GM19099 (cell line): ENCODE data around the gene ABL2.

Experiments
- POLR2A ChIP-seq: IDR thresholded peaks from 3 replicates; pipeline ENCODE4 v1.6.1; 2011; ENCODE audit warnings: low read depth; ENCODE audit not compliant: insufficient read length; ENCODE audit errors: extremely low read depth

ABL2 gene

GRCh38 chr1:179126338-179127060 lies 103.0 kb downstream of the ABL2 start:
- no peak for TF ChIP-seq POLR2A

DNA sequence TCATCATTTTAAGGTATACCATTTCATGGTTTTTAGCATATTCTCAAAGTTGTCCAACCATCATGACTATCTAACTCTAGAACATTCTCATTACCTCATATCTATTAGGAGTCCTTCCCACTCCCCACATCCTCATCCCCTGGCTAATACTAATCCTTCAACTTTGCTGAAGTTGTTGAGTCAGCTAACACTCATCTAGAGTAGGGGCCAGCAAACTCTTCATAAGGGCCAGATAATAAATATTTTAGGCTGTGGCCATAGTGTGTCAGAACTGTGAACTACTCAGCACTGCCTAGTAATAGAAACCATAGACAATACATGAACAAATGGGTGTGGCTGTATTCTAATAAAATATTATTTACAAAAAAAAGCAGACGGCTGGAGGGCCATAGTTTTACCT lies 104.6 kb downstream of the ABL2 start:
- TF ChIP-seq POLR2A: no peak

DNA sequence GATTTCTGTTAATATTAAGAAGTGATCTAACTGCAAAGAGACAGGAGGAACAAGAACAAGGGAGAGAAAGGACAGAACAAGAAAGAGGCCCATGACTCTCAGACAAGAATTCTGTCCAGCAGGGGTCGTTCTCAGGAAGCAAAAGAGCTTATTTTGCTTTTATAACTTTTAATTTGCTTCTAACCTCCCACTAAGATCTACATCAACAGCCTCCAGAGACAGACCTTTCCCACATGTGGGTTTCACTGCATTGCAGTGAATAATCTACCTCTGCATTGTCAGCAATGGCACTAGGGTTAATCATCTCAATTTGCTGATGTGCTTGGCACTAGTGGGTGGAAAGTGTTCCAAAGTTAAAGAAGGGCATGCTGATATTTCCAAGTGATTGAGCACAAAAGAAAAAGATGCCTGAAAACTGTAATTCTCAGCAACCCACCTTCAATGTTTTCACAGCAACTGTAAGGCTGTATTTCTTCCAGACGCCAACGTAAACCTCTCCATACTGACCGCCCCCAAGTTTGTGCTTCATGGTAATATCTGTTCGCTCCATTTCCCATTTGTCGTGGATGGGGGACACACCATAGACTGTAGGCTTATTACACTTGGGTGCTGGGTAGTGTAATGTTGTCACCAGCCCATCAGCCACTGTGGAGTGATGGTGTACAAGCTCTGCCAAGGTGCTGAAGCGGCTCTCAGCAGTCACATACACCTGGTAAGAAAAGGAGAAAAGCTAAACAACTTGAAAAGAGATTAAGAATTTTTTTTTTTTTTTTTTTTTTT lies 108.1 kb downstream of the ABL2 start:
- TF ChIP-seq POLR2A: no peak

DNA sequence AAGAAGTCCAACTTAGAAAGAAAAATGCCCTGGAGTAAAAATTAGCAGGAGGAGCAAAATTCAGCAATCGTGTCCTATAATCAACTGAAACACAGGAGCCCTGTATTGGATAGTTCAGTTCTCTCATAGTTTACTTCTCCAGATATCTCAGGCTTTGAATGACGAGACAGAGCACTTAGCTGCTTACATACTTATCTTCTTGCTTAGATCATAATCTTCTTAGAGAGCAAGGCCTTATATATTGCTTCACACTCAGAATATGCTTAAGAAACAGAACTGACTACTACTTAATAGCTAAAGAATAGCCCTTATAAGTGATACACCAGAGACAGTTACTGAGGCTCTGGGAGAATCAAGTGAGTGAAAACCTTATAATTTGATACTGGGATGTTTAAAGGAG lies 108.7 kb downstream of the ABL2 start:
- TF ChIP-seq POLR2A: no peak

DNA sequence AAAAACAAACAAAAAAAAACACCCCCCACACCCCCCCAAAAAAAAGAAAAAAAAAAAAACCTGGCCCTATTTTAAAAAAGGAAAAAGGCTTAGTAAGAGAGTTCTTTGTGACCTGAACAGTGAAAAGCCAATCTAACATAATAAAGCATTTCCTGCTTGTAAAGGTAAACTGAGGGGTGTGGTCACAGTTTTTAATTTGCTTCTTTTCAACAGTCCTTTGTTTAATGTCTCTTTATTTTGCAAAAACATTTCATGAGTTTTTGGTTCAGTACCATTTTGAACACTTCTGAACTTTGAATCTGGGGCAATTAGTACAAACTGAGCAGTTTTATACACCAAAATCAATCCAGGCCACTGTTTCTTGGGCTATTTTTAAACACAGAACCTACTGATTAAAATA lies 110.0 kb downstream of the ABL2 start:
- no peak for TF ChIP-seq POLR2A

- TF ChIP-seq POLR2A: no peak
Observed at GRCh38 chr1:179115181-179115580, 114.3 kb downstream of the ABL2 start.

GRCh38 chr1:179108644-179109043 lies 120.8 kb downstream of the ABL2 start:
- TF ChIP-seq POLR2A: no peak

GRCh38 chr1:179107706-179108629 lies 121.5 kb downstream of the ABL2 start:
- TF ChIP-seq POLR2A: no peak

DNA sequence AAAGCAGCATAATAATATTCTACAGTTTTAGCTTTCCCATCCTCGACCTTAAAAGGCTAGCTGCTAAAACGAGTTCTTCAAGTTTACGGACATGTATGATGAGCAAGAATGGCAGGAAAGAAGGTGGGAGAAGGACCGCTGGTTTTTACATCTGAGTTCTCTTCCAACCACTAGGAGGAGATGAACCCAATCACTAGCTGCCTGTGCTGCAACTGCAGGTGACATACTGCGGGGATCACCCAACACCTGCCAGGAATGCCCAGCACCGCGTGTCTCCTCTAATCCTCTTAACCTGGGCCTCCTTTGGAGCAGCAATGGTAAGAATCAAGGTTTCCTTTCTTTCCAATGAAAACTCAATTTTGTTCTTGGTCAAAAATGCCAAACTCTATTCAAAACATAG lies 124.1 kb downstream of the ABL2 start:
- no peak for TF ChIP-seq POLR2A

DNA sequence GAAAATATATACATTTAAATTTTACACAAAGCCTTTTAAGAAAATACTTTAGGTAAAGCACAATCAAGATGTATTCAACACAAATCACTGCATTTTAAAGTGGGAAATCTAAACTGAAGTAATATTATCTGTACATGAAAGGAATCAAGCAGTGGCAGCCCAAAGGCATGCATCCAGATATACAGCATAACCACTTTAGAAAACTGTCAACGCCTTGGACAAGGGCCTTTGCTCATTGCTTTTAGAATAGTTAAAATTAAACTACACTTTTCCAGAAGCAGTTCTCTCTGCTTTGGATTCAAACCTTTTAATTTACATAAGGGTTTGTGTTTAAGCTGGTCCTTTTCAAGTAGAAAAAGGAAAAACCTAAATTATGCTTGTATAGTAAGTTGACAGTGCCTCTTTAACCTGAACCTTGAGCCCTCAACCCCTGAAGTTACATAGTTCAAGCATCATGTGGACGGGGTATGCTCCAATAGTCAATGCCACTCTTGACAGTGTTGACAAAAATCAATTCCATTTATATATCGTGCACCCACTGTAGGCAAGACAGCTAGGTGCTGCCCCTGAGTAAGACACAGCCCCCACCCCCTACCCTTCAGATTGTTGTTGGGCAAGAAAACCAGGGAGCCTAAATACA lies 124.7 kb downstream of the ABL2 start:
- no peak for TF ChIP-seq POLR2A

GRCh38 chr1:179103999-179104398 lies 125.5 kb downstream of the ABL2 start:
- TF ChIP-seq POLR2A: no peak

- TF ChIP-seq POLR2A: no peak
Observed at GRCh38 chr1:179101566-179101965, 127.9 kb downstream of the ABL2 start.

GRCh38 chr1:179099891-179100290 lies 129.6 kb downstream of the ABL2 start:
- TF ChIP-seq POLR2A: no peak

DNA sequence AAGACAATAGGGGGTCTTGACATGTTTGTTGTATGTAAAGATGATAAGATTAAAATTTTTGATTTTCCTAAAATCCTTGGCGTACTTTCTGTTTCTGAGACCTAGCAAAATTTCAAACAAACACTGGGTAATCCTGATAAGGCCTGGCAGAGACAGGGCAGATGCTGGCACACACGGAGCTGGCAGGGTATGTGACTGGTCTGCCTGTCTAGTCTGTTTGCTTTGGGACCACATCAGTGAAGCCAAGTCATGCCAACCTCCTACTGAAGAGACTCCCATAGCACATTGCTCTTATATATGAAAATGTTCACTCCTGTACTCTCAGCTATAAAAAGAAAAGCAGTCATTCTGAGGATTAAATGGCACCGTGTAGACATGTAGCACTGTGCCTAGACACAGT lies 133.6 kb downstream of the ABL2 start:
- TF ChIP-seq POLR2A: no peak

- TF ChIP-seq POLR2A: no peak
Observed at GRCh38 chr1:179095377-179095776, 134.1 kb downstream of the ABL2 start.
